WTC11 (cell line): ENCODE measurements around the gene NMUR1. TPM values are rescaled to one million over a fixed set of nuclear protein-coding genes. Genes with fewer than 3 reads are reported as not detected.

ENCODE experiments used
- ATAC-seq: fragments of 200-7000 bp; cut with Tn5 transposase; 2 replicates; pipeline ENCODE4 v1.10.0; 2021; ENCODE audit warnings: mild to moderate bottlenecking, moderate library complexity
- CTCF ChIA-PET: fragments of 300-600 bp; sonication (Branson Sonifier 250); formaldehyde crosslinking; loops from one replicate; lab custom pipeline; 2021; ENCODE audit warnings: antibody characterized with exemption; lab: Charles Lee
- POLR2A ChIA-PET: fragments of 350-600 bp; sonication (Branson Sonifier 250); formaldehyde crosslinking; loops from one replicate; lab custom pipeline; 2021; ENCODE audit warnings: antibody characterized with exemption; lab: Charles Lee
- DNase-seq: peaks from one replicate; pipeline ENCODE4 v3.0.0; 2021; ENCODE audit warnings: low spot score
- H3K27ac Mint-ChIP-seq: 2 replicates; pipeline ENCODE4 v1.8.0; 2021; ENCODE audit warnings: mixed read lengths
- H3K27me3 Mint-ChIP-seq: 2 replicates; pipeline ENCODE4 v1.8.0; 2021; ENCODE audit warnings: low read depth, mild to moderate bottlenecking, moderate library complexity, mixed read lengths
- H3K36me3 Mint-ChIP-seq: 2 replicates; pipeline ENCODE4 v1.8.0; 2021; ENCODE audit warnings: mixed read lengths
- H3K4me1 Mint-ChIP-seq: 2 replicates; pipeline ENCODE4 v1.8.0; 2022; ENCODE audit warnings: mixed read lengths
- H3K4me3 Mint-ChIP-seq: 2 replicates; pipeline ENCODE4 v1.8.0; 2021; ENCODE audit warnings: mild to moderate bottlenecking, moderate library complexity, mixed read lengths
- H3K9me3 Mint-ChIP-seq: 2 replicates; pipeline ENCODE4 v1.8.0; 2021; ENCODE audit warnings: mixed read lengths
- E2F5 ChIP-seq: sonication (generic); formaldehyde crosslinking; IDR thresholded peaks from 2 replicates; pipeline ENCODE4 v1.8.1; 2022; ENCODE audit warnings: mild to moderate bottlenecking, moderate library complexity, missing genetic modification reagents
- ERG ChIP-seq: fragments of 250-450 bp; sonication (Bioruptor Pico); IDR thresholded peaks from 2 replicates; pipeline ENCODE4 v1.8.0; 2021; ENCODE audit warnings: mild to moderate bottlenecking
- FOXK1 ChIP-seq: sonication (generic); formaldehyde crosslinking; IDR thresholded peaks from 2 replicates; pipeline ENCODE4 v1.8.0; 2022; ENCODE audit warnings: mild to moderate bottlenecking, moderate library complexity, missing genetic modification reagents
- FOXP1 ChIP-seq: sonication (generic); formaldehyde crosslinking; IDR thresholded peaks from 2 replicates; pipeline ENCODE4 v1.8.0; 2022; ENCODE audit warnings: missing genetic modification reagents, mild to moderate bottlenecking, moderate library complexity, borderline replicate concordance
- HMGXB4 ChIP-seq: sonication (generic); formaldehyde crosslinking; IDR thresholded peaks from 2 replicates; pipeline ENCODE4 v1.8.1; 2023; ENCODE audit warnings: mild to moderate bottlenecking, moderate library complexity, missing genetic modification reagents
- JAZF1 ChIP-seq: fragments of 250-450 bp; sonication (Bioruptor Pico); IDR thresholded peaks from 2 replicates; pipeline ENCODE4 v1.9.0; 2021; ENCODE audit warnings: moderate library complexity, mild to moderate bottlenecking, inconsistent platforms
- MLX ChIP-seq: sonication (generic); formaldehyde crosslinking; IDR thresholded peaks from 2 replicates; pipeline ENCODE4 v1.8.1; 2023; ENCODE audit warnings: mild to moderate bottlenecking, missing genetic modification reagents, moderate library complexity
- NFE2L1 ChIP-seq: sonication (generic); formaldehyde crosslinking; IDR thresholded peaks from 2 replicates; pipeline ENCODE4 v1.8.1; 2023; ENCODE audit warnings: missing genetic modification reagents
- NR1H2 ChIP-seq: sonication (generic); formaldehyde crosslinking; IDR thresholded peaks from 2 replicates; pipeline ENCODE4 v1.9.0; 2021; ENCODE audit warnings: mild to moderate bottlenecking, moderate library complexity, missing genetic modification reagents
- SP1 ChIP-seq: sonication (generic); formaldehyde crosslinking; conservative IDR thresholded peaks from 2 replicates; pipeline ENCODE4 v1.8.1; 2022; ENCODE audit warnings: missing genetic modification reagents
- STAT6 ChIP-seq: sonication (generic); formaldehyde crosslinking; conservative IDR thresholded peaks from 2 replicates; pipeline ENCODE4 v1.8.1; 2023; ENCODE audit warnings: mild to moderate bottlenecking, low read depth, missing genetic modification reagents, moderate library complexity
- ZBTB21 ChIP-seq: sonication (generic); formaldehyde crosslinking; IDR thresholded peaks from 2 replicates; pipeline ENCODE4 v1.8.1; 2023; ENCODE audit warnings: mild to moderate bottlenecking, missing genetic modification reagents, borderline replicate concordance
- ZNF232 ChIP-seq: sonication (generic); formaldehyde crosslinking; IDR thresholded peaks from 2 replicates; pipeline ENCODE4 v1.8.0; 2022; ENCODE audit warnings: mild to moderate bottlenecking, missing genetic modification reagents
- ZNF425 ChIP-seq: fragments of 250-450 bp; sonication (Bioruptor Pico); conservative IDR thresholded peaks from 2 replicates; pipeline ENCODE4 v1.9.0; 2021; ENCODE audit warnings: mild to moderate bottlenecking
- ZNF512 ChIP-seq: sonication (generic); formaldehyde crosslinking; IDR thresholded peaks from 2 replicates; pipeline ENCODE4 v1.8.1; 2022; ENCODE audit warnings: missing genetic modification reagents, borderline replicate concordance
- ZNF532 ChIP-seq: fragments of 250-450 bp; sonication (Bioruptor Pico); IDR thresholded peaks from 2 replicates; pipeline ENCODE4 v1.9.0; 2021; ENCODE audit warnings: mild to moderate bottlenecking, borderline replicate concordance
- total RNA-seq: library from RNA; stranded (reverse); gene quantifications from 3 replicates; pipeline ENCODE4 v1.2.3, GENCODE V29; 2021

NMUR1 gene
- total RNA-seq, 1 experiment from 2014 or later = 0.42 TPM

- H3K4me1 Mint-ChIP-seq = peaks cover 6% of the 10 kb centered on the region
- peak; percentile 27 for ATAC-seq
- POLR2A ChIA-PET = interaction anchor here (3.7 kb wide), 1 partner anchor 19 kb away, joined by 23 read pairs; the partner anchor contains the start of gene NCL
- peak; percentile 35 for DNase-seq
- H3K9me3 Mint-ChIP-seq = peaks cover 26% of the 10 kb centered on the region
- H3K36me3 Mint-ChIP-seq = peaks cover 11% of the 10 kb centered on the region
- TF ChIP-seq ZNF532 = no peak
- no peak for TF ChIP-seq E2F5 (CRISPR knock-in tag)
- TF ChIP-seq FOXK1 (CRISPR knock-in tag) = no peak
- TF ChIP-seq JAZF1 (CRISPR knock-in tag) = no peak
- no peak for TF ChIP-seq HMGXB4
- no peak for TF ChIP-seq SP1
- no peak for TF ChIP-seq MLX (CRISPR knock-in tag)
- TF ChIP-seq NFE2L1 (CRISPR knock-in tag) = no peak
- no peak for TF ChIP-seq NR1H2 (CRISPR knock-in tag)
- TF ChIP-seq ZNF425 = no peak
- TF ChIP-seq ZBTB21 (CRISPR knock-in tag) = no peak
- no peak for TF ChIP-seq ZNF232
- no peak for TF ChIP-seq STAT6 (CRISPR knock-in tag)
- TF ChIP-seq FOXP1 (CRISPR knock-in tag) = no peak
- no peak for TF ChIP-seq ERG (CRISPR knock-in tag)
- TF ChIP-seq ZNF512 = no peak
- H3K4me3 Mint-ChIP-seq = no peak overlapping the region
- H3K27me3 Mint-ChIP-seq = no peaks in the 10 kb centered on the region; the same call in 1 of the 2 replicates
- no peak overlapping the region for H3K27ac Mint-ChIP-seq
- CTCF ChIA-PET = interaction anchor here (0.6 to 4.4 kb wide), 33 partner anchors 8 to 194 kb away, joined by 3 to 74 read pairs (median 6); partner anchors contain the start of genes NCL and NMUR1
Observed at GRCh38 chr2:231483398-231484329, 46.6 kb downstream of the NMUR1 start.
